ENCODE results near the gene CCDC149.

The CCDC149 gene

DNA sequence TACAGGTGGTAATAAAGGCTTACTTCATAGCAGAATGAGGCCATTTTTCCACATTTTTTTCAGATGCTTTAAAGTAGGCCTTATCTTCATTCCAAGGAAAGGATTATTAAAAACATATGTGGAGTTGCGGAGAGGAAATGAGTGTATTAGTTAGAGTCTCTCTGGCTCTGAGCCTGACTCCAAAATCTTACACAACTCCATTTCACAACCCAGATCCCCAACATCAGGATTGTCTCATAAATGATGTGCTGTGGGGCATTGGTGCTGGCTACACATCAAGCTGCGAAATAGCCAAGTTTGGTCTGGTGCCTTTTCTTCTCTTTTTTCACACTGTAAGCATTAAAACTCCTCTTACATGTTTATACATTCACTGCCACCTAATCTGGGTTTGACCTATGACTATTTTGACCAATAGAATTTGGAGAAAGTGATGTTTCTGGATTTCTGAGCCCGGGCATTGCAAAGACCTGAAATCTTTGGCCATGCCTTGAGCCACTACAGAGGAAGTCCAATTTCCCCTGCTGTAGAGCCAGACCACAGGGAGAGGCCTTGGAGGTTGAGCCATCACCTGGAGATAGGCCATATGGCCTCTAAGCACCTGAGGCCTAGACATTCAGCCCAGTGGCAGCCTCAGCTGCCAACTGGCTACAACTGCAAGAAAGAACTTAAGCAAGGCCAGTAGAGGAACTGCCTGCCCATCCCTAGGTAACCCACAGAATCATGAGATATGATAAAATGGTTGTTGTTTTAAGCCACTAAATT lies 134.2 kb downstream of the CCDC149 start:
- peak; percentile 95 for ATAC-seq
- TF ChIP-seq ARNTL (CRISPR knock-in tag; IDR thresholded peaks at IDR 0.05; ENCODE audit: borderline replicate concordance, low read depth) (no peak), BACH2 (CRISPR knock-in tag; IDR thresholded peaks at IDR 0.05; ENCODE audit: borderline replicate concordance) (no peak), TOX (CRISPR knock-in tag; IDR thresholded peaks at IDR 0.05; ENCODE audit: borderline replicate concordance) (no peak), ISL1 (CRISPR knock-in tag; IDR thresholded peaks at IDR 0.05) (no peak), CSDC2 (CRISPR knock-in tag; IDR thresholded peaks at IDR 0.05) (no peak), ESRRG (CRISPR knock-in tag; IDR thresholded peaks at IDR 0.05) (no peak), TCF4 (CRISPR knock-in tag; IDR thresholded peaks at IDR 0.05; ENCODE audit: borderline replicate concordance) (no peak), SNAI2 (CRISPR knock-in tag; IDR thresholded peaks at IDR 0.05) (no peak)
- TF ChIP-seq, protein P1, sequence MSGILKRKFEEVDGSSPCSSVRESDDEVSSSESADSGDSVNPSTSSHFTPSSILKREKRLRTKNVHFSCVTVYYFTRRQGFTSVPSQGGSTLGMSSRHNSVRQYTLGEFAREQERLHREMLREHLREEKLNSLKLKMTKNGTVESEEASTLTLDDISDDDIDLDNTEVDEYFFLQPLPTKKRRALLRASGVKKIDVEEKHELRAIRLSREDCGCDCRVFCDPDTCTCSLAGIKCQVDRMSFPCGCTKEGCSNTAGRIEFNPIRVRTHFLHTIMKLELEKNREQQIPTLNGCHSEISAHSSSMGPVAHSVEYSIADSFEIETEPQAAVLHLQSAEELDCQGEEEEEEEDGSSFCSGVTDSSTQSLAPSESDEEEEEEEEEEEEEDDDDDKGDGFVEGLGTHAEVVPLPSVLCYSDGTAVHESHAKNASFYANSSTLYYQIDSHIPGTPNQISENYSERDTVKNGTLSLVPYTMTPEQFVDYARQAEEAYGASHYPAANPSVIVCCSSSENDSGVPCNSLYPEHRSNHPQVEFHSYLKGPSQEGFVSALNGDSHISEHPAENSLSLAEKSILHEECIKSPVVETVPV (CRISPR knock-in tag; IDR thresholded peaks at IDR 0.05), result no peak
- TF ChIP-seq, protein P2, sequence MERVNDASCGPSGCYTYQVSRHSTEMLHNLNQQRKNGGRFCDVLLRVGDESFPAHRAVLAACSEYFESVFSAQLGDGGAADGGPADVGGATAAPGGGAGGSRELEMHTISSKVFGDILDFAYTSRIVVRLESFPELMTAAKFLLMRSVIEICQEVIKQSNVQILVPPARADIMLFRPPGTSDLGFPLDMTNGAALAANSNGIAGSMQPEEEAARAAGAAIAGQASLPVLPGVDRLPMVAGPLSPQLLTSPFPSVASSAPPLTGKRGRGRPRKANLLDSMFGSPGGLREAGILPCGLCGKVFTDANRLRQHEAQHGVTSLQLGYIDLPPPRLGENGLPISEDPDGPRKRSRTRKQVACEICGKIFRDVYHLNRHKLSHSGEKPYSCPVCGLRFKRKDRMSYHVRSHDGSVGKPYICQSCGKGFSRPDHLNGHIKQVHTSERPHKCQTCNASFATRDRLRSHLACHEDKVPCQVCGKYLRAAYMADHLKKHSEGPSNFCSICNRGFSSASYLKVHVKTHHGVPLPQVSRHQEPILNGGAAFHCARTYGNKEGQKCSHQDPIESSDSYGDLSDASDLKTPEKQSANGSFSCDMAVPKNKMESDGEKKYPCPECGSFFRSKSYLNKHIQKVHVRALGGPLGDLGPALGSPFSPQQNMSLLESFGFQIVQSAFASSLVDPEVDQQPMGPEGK (CRISPR knock-in tag; IDR thresholded peaks at IDR 0.05; ENCODE audit: borderline replicate concordance), result no peak

DNA sequence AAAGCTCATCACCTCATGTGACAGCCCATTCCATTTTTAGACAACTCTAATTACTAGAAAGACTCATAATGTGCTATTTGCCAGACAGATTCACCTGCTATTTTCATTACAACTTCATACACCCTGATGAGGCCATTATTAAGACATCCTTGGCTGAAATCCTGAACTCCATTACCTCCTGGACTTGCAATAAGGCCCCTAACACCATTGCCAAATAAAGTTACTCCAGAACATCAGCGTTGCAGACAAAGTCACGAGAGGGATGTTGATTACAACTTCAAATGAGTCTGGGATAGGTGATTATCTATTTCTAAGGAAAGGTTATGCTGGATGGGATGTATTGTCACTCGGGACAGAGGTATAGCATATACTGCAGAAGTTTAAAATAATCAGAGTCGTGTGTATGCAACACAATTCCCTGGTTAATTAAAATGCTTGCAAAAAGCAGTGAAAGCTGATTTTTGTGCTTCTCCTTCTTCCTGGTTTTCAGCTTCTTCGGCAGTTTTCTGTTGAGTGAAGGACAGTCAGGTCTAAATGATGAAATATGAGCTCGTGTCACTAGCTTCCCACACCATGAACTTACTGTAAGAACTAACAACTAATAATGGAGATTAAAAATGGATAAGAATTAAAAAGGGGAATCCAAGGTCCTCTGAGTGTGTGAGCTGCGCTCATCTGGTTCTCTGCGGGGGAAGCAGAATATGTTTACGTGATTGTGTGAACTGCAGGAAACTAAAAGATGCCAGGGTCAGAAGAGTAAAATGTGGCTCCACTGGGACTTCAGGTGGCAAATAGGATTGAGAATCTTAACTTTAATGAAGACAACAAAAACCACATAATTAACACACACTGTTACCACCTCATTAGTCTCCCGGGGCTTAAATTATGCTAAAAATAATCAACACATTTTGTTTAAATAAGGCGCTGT lies 135.0 kb downstream of the CCDC149 start:
- peak; percentile 46 for ATAC-seq
- TF ChIP-seq ESRRG (CRISPR knock-in tag; IDR thresholded peaks at IDR 0.05), result no peak
- TF ChIP-seq ZNF70 (CRISPR knock-in tag; IDR thresholded peaks at IDR 0.05), result no peak
- TF ChIP-seq, protein P3, sequence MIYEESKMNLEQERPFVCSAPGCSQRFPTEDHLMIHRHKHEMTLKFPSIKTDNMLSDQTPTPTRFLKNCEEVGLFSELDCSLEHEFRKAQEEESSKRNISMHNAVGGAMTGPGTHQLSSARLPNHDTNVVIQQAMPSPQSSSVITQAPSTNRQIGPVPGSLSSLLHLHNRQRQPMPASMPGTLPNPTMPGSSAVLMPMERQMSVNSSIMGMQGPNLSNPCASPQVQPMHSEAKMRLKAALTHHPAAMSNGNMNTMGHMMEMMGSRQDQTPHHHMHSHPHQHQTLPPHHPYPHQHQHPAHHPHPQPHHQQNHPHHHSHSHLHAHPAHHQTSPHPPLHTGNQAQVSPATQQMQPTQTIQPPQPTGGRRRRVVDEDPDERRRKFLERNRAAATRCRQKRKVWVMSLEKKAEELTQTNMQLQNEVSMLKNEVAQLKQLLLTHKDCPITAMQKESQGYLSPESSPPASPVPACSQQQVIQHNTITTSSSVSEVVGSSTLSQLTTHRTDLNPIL (CRISPR knock-in tag; IDR thresholded peaks at IDR 0.05; ENCODE audit: low read depth), result no peak
- TF ChIP-seq, protein P1 (CRISPR knock-in tag; IDR thresholded peaks at IDR 0.05), result no peak
- TF ChIP-seq ZNF8 (CRISPR knock-in tag; IDR thresholded peaks at IDR 0.05), result no peak
- no peak for TF ChIP-seq OSR1 (CRISPR knock-in tag; IDR thresholded peaks at IDR 0.05)
- no peak for TF ChIP-seq SNAI2 (CRISPR knock-in tag; IDR thresholded peaks at IDR 0.05)
- no peak for TF ChIP-seq TCF4 (CRISPR knock-in tag; IDR thresholded peaks at IDR 0.05; ENCODE audit: borderline replicate concordance)
- TF ChIP-seq GLIS3 (CRISPR knock-in tag; IDR thresholded peaks at IDR 0.05), result no peak

DNA sequence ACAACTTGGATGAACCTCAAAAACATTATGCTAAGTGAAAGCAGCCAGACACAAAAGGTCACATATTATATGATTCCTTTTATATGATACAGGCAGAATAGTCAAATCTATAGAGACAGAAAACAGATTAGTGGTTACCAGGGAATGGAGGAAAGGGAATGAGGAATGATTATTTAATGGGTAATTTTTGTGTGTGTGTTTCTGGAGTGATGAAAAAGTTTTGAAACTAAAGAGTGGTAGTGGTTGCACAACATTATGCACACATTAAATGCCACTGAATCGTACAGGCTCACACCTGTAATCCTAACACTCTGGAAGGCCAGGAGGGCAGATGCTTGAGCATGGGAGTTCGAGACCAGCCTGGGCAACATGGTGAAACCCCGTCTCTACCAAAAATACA lies 137.1 kb downstream of the CCDC149 start:
- ATAC-seq, result no peak
- TF ChIP-seq PPARA (CRISPR knock-in tag; IDR thresholded peaks at IDR 0.05; ENCODE audit: borderline replicate concordance), result no peak
- TF ChIP-seq, protein P3 (CRISPR knock-in tag; IDR thresholded peaks at IDR 0.05; ENCODE audit: low read depth), result no peak
- TF ChIP-seq, protein P2 (CRISPR knock-in tag; IDR thresholded peaks at IDR 0.05; ENCODE audit: borderline replicate concordance), result no peak
- TF ChIP-seq SNAI2 (CRISPR knock-in tag; IDR thresholded peaks at IDR 0.05), result no peak
- TF ChIP-seq, protein P4, sequence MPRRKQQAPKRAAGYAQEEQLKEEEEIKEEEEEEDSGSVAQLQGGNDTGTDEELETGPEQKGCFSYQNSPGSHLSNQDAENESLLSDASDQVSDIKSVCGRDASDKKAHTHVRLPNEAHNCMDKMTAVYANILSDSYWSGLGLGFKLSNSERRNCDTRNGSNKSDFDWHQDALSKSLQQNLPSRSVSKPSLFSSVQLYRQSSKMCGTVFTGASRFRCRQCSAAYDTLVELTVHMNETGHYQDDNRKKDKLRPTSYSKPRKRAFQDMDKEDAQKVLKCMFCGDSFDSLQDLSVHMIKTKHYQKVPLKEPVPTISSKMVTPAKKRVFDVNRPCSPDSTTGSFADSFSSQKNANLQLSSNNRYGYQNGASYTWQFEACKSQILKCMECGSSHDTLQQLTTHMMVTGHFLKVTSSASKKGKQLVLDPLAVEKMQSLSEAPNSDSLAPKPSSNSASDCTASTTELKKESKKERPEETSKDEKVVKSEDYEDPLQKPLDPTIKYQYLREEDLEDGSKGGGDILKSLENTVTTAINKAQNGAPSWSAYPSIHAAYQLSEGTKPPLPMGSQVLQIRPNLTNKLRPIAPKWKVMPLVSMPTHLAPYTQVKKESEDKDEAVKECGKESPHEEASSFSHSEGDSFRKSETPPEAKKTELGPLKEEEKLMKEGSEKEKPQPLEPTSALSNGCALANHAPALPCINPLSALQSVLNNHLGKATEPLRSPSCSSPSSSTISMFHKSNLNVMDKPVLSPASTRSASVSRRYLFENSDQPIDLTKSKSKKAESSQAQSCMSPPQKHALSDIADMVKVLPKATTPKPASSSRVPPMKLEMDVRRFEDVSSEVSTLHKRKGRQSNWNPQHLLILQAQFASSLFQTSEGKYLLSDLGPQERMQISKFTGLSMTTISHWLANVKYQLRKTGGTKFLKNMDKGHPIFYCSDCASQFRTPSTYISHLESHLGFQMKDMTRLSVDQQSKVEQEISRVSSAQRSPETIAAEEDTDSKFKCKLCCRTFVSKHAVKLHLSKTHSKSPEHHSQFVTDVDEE (CRISPR knock-in tag; IDR thresholded peaks at IDR 0.05), result no peak
- no peak for TF ChIP-seq ZFP30 (CRISPR knock-in tag; IDR thresholded peaks at IDR 0.05)
- TF ChIP-seq ZFP3 (CRISPR knock-in tag; IDR thresholded peaks at IDR 0.05), result no peak
- TF ChIP-seq TOX (CRISPR knock-in tag; IDR thresholded peaks at IDR 0.05; ENCODE audit: borderline replicate concordance), result no peak
- TF ChIP-seq RARB (CRISPR knock-in tag; IDR thresholded peaks at IDR 0.05), result no peak
- TF ChIP-seq ARNTL (CRISPR knock-in tag; IDR thresholded peaks at IDR 0.05; ENCODE audit: borderline replicate concordance, low read depth), result no peak
- TF ChIP-seq ZNF8 (CRISPR knock-in tag; IDR thresholded peaks at IDR 0.05), result no peak
- TF ChIP-seq ISL1 (CRISPR knock-in tag; IDR thresholded peaks at IDR 0.05), result no peak

Data from SK-N-SH treated with all-trans-retinoic acid at 6 μM for 48 hours (cell line).